Measurements from ENCODE around the gene NECTIN1.

NECTIN1 gene

DNA sequence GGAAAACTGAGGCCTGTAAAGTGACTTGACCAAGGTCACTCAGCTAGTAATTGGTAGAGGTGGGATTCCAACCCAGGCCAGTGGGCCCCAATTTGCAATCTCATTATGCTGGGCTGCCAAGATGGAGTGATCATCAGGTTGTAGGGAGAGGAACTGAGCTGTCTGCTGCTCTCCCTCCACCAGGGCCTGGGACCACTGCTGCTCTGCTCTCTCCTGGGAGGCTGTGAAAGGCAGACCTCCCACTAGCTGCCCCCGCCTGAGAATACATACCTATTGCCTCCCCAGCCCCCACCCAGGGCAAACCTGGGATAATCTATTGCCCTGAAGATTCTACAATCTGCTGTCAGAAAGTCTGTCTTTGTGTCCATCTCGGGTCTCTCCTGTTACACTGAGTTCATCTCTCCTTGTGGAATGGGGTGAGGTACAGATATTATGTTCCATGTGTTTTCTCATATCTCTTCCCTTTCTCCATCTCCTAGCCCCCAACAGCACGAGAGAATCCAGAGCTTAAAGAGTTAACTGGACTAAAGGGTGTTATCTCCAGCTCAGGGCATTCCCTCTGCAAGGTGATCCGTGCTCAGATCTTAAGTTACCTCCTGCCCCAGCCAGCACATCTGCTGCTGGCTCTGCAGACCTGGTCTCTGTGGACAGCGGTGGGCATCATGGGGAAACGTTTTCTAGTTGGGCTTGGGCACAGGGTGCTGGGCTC, 5.6 kb downstream of the NECTIN1 start:
- TF ChIP-seq MYC (IDR thresholded peaks at IDR 0.05; ENCODE audit: low read depth, low read length): no peak
- no peak for TF ChIP-seq POLR2A (IDR thresholded peaks at IDR 0.05; ENCODE audit: extremely low read depth, insufficient read length)
- TF ChIP-seq, protein P1, sequence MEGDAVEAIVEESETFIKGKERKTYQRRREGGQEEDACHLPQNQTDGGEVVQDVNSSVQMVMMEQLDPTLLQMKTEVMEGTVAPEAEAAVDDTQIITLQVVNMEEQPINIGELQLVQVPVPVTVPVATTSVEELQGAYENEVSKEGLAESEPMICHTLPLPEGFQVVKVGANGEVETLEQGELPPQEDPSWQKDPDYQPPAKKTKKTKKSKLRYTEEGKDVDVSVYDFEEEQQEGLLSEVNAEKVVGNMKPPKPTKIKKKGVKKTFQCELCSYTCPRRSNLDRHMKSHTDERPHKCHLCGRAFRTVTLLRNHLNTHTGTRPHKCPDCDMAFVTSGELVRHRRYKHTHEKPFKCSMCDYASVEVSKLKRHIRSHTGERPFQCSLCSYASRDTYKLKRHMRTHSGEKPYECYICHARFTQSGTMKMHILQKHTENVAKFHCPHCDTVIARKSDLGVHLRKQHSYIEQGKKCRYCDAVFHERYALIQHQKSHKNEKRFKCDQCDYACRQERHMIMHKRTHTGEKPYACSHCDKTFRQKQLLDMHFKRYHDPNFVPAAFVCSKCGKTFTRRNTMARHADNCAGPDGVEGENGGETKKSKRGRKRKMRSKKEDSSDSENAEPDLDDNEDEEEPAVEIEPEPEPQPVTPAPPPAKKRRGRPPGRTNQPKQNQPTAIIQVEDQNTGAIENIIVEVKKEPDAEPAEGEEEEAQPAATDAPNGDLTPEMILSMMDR (IDR thresholded peaks at IDR 0.05; ENCODE audit: low read depth, low read length): no peak
- TF ChIP-seq, protein P2, sequence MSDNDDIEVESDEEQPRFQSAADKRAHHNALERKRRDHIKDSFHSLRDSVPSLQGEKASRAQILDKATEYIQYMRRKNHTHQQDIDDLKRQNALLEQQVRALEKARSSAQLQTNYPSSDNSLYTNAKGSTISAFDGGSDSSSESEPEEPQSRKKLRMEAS (IDR thresholded peaks at IDR 0.05; ENCODE audit: low read depth, low read length): no peak
- H3K4me3 ChIP-seq (ENCODE audit: low read depth, low read length): no peak overlapping the region
- no peak for DNase-seq (ENCODE audit: low read depth)

DNA sequence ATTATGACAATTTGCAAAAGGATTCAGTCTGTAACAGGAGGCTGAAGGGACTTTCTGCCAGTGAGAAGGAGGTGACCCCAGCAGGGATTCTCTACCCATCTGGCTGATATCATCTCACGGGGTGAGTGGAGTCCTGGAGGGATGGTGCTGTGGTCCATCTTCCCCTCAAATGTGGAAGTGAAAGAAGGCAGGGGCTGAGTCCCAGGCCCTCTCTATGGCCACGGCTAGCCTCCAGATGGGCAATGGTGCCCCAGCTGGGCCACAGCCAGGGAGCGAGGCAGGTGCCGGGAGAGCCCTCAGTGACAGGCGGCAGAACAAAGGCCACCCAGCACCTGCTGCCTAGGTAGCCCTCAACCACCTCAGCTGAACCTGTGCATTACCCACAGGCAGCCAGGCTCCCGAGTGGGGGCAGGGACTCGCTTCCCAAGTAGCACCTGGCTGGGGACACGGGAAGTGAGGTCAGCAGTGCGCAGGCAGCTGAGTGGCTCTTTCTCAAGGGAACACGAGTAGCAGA, 6.7 kb downstream of the NECTIN1 start:
- H3K4me3 ChIP-seq (ENCODE audit: low read depth, low read length): no peak overlapping the region
- DNase-seq (ENCODE audit: low read depth): peak; percentile 40
- TF ChIP-seq, protein P1 (IDR thresholded peaks at IDR 0.05; ENCODE audit: low read depth, low read length): no peak
- TF ChIP-seq, protein P2 (IDR thresholded peaks at IDR 0.05; ENCODE audit: low read depth, low read length): no peak

DNA sequence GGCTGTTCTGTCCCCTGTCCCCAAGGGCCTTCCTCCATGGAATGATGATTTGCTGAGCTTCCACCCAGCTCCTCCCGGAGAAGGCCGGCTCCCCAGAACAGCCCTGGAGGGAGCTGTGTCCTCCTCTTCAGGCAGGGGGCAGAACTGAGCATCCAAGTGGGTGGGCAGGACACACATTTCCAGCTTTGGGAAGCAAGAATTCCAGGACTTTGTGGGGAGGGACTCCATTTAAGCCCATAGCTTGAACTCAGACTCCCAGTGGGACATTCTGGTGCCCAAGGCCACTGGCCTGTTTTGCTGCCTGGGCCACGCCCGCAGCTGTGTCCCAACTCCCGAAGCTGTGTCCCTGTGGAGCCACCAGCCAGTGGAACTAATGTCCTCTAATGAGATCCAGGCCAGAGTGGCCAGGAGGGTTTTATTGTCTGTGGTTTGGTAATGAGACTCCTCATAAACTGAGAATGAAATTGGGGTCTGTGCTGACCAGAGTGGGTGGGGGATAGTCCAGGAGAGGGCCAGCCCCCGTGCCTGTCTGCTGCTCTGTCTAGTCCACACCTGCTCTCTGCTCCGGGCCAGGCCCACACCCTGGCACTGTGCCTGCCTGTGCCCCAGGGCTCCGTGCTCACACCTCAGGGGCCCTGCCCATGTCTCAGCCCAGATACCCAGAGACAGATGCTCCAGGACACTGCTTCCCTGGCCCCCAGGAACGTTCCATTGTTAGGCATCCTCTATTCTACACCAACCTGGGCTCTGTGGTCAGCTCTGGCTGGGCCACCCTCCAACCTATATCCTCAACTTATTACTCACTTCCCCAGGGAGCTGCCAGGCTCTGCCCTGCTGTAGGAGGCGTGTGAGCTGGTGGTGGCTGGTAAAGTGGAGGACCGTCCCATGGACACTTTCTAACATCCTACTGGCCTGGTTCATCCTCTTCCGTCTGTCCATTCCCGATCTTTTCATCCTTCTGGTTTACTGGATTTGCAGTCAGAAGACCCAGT, 7.6 kb downstream of the NECTIN1 start:
- H3K4me3 ChIP-seq (ENCODE audit: low read depth, low read length): no peak overlapping the region
- no peak for DNase-seq (ENCODE audit: low read depth)
- TF ChIP-seq, protein P1 (IDR thresholded peaks at IDR 0.05; ENCODE audit: low read depth, low read length): peak; percentile 37
- TF ChIP-seq, protein P2 (IDR thresholded peaks at IDR 0.05; ENCODE audit: low read depth, low read length): no peak
- TF ChIP-seq POLR2A (IDR thresholded peaks at IDR 0.05; ENCODE audit: extremely low read depth, insufficient read length) (no peak), MYC (IDR thresholded peaks at IDR 0.05; ENCODE audit: low read depth, low read length) (no peak)

DNA sequence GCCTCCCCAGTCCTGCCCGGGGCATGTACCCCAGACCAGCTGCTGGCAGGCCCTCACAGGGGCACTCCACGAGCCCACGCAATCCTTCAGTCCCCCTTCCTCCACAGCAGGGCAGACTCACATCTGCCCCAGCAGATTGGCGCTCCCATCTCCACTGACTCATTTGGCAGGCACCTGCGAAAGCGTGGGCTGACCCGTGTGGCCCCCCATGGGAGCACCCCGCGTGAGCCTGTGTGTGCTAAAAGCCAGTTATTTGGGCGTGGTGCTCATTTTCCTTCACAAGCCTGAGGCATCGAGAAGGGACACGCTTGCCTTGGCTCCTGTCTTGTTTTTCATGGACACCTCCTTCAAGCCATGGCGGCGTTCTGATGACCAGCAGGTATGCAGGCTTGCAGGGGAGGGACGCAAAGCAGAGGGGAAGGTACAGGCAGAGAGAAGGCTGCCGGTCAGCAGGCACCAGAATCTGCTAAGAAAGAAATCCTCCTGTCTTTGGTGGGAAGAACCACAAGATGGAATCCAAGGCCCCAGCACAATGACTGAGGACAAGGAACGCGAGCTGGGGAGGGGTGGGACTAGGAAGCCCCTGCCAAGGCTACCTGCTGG, 8.6 kb downstream of the NECTIN1 start:
- TF ChIP-seq, protein P1 (IDR thresholded peaks at IDR 0.05; ENCODE audit: low read depth, low read length): no peak
- TF ChIP-seq POLR2A (IDR thresholded peaks at IDR 0.05; ENCODE audit: extremely low read depth, insufficient read length): no peak
- TF ChIP-seq MYC (IDR thresholded peaks at IDR 0.05; ENCODE audit: low read depth, low read length): no peak
- TF ChIP-seq, protein P2 (IDR thresholded peaks at IDR 0.05; ENCODE audit: low read depth, low read length): no peak
- no peak for DNase-seq (ENCODE audit: low read depth)
- no peak overlapping the region for H3K4me3 ChIP-seq (ENCODE audit: low read depth, low read length)

DNA sequence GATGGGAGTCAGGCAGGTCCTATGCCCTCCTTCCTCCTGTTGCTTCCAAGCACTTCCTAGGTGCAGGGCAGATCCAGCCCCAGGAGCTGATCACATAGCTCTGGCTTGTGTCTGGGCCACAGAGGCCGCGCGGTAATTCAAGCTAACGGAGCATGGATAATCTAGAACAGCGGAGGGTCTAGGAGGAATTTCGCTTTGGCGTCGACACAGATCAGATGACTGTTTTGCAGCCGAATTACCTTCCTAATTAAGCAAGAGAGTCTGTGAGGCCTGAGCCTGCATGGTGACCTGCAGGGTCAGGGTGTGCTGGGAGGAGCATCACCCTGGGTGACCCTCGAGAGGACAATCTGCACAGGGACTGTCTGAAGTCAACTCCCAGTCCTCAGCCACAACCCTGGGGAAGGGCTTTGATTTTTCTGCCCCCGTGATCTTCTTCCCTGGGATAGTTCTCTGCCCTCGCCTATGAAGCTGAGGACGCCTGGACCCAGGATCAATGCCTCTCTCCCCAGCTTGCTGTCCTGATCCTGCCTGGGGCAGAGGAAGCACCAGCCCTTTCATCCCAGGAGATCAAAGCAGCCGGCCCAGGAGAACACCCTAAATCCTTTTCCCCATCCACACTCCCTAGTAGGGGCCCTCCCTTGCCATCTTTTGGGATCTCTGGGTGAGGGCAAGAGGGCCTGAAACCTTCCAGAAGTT, 11.0 kb downstream of the NECTIN1 start:
- H3K4me3 ChIP-seq (ENCODE audit: low read depth, low read length): no peak overlapping the region
- TF ChIP-seq, protein P2 (IDR thresholded peaks at IDR 0.05; ENCODE audit: low read depth, low read length): no peak
- DNase-seq (ENCODE audit: low read depth): no peak
